Nucleus accumbens (tissue), 56 donors: ENCODE measurements around the gene IRX6.

Experiments
- DNase-seq, 56 donors: peaks; one replicate each; lab custom pipeline; 2025; lab: John Stamatoyannopoulos, UW

The IRX6 gene

GRCh38 chr16:55323637-55324271 lies at the start of gene IRX6:
Gene IRX6, plus strand, starts transcription at chr16:55324203. Its CDS starts 889 bp downstream, at chr16:55325092.
- peak in 5 of 56 donors; percentile 1 to 27 (median 7) for DNase-seq

GRCh38 chr16:55274391-55274790 lies 49.6 kb upstream of the IRX6 start:
- DNase-seq = no peak

- no peak for DNase-seq
These were observed 48.8 kb upstream of the IRX6 start for GRCh38 chr16:55275167-55275566.

GRCh38 chr16:55275869-55276268 lies 48.1 kb upstream of the IRX6 start:
- DNase-seq = no peak

GRCh38 chr16:55277536-55277935 lies 46.5 kb upstream of the IRX6 start:
- no peak for DNase-seq

GRCh38 chr16:55279598-55279997 lies 44.4 kb upstream of the IRX6 start:
- DNase-seq = no peak

- DNase-seq = no peak
These were observed 43.4 kb upstream of the IRX6 start for GRCh38 chr16:55280587-55280986.

GRCh38 chr16:55282441-55282840 lies 41.6 kb upstream of the IRX6 start:
- DNase-seq = no peak

GRCh38 chr16:55283812-55284717 lies 39.9 kb upstream of the IRX6 start:
- DNase-seq = no peak

GRCh38 chr16:55284718-55285099 lies 39.3 kb upstream of the IRX6 start:
- DNase-seq = no peak

GRCh38 chr16:55285586-55285985 lies 38.4 kb upstream of the IRX6 start:
- no peak for DNase-seq

- no peak for DNase-seq
These were observed 34.6 kb upstream of the IRX6 start for GRCh38 chr16:55289353-55289752.

GRCh38 chr16:55291847-55292246 lies 32.2 kb upstream of the IRX6 start:
- no peak for DNase-seq

GRCh38 chr16:55292491-55292890 lies 31.5 kb upstream of the IRX6 start:
- DNase-seq = no peak

GRCh38 chr16:55294129-55294528 lies 29.9 kb upstream of the IRX6 start:
- DNase-seq = no peak

GRCh38 chr16:55294931-55295342 lies 29.1 kb upstream of the IRX6 start:
- DNase-seq = no peak

GRCh38 chr16:55297062-55297909 lies 26.7 kb upstream of the IRX6 start:
- no peak for DNase-seq

- DNase-seq = no peak
These were observed 26.0 kb upstream of the IRX6 start for GRCh38 chr16:55297910-55298479.

GRCh38 chr16:55301385-55302008 lies 22.5 kb upstream of the IRX6 start:
- DNase-seq = no peak

- DNase-seq = no peak
These were observed 21.4 kb upstream of the IRX6 start for GRCh38 chr16:55302635-55303034.
